LNCaP clone FGC (cell line): ENCODE measurements around the gene TAX1BP1.

Experiments
- DNase-seq: peaks from one replicate; pipeline ENCODE4 v3.0.0-alpha.2; 2011; ENCODE audit warnings: low read depth
- H3K4me3 ChIP-seq: 2 replicates; pipeline ENCODE4 v1.5.1; 2011; ENCODE audit warnings: mild to moderate bottlenecking, low read depth, low read length, control low read depth
- TF ChIP-seq, protein P1 (sequence below): IDR thresholded peaks from 2 replicates; pipeline ENCODE4 v1.5.1; 2012; ENCODE audit warnings: mild to moderate bottlenecking; ENCODE audit not compliant: control insufficient read depth, insufficient read depth; ENCODE audit errors: extremely low read depth

Gene TAX1BP1

GRCh38 chr7:27746978-27747377 is 7.0 kb downstream of the TAX1BP1 start:
- H3K4me3 ChIP-seq = no peak overlapping the region
- TF ChIP-seq, protein P1, sequence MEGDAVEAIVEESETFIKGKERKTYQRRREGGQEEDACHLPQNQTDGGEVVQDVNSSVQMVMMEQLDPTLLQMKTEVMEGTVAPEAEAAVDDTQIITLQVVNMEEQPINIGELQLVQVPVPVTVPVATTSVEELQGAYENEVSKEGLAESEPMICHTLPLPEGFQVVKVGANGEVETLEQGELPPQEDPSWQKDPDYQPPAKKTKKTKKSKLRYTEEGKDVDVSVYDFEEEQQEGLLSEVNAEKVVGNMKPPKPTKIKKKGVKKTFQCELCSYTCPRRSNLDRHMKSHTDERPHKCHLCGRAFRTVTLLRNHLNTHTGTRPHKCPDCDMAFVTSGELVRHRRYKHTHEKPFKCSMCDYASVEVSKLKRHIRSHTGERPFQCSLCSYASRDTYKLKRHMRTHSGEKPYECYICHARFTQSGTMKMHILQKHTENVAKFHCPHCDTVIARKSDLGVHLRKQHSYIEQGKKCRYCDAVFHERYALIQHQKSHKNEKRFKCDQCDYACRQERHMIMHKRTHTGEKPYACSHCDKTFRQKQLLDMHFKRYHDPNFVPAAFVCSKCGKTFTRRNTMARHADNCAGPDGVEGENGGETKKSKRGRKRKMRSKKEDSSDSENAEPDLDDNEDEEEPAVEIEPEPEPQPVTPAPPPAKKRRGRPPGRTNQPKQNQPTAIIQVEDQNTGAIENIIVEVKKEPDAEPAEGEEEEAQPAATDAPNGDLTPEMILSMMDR = no peak
- DNase-seq = no peak

GRCh38 chr7:27747589-27748368 is 7.8 kb downstream of the TAX1BP1 start:
- no peak overlapping the region for H3K4me3 ChIP-seq
- TF ChIP-seq, protein P1 = no peak
- DNase-seq = no peak

DNA sequence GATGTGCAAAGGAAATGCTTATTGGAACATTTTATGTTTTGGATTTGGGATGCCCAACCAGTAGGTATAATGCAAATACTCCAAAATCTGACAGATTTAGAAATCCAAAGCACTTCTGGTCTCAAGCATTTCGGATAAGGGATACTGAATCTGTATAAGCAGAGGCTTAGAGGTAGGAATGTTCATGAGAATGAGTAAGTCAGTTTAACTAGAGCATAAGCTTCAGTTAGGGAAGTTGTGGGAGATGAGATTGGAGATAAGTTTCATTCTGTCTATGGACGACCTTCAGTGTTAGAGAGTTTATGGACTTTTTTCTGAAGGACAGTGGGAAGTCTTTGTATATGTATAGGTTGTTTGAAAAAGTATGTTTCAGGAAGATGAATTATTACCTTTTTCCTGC is 10.4 kb downstream of the TAX1BP1 start:
- no peak for DNase-seq

GRCh38 chr7:27751888-27752660 is 12.1 kb downstream of the TAX1BP1 start:
- DNase-seq = no peak
- H3K4me3 ChIP-seq = no peak overlapping the region
- TF ChIP-seq, protein P1 = no peak

More for the DNA sequence above, 10.4 kb downstream of the TAX1BP1 start:
- no peak overlapping the region for H3K4me3 ChIP-seq
- TF ChIP-seq, protein P1 = no peak

DNA sequence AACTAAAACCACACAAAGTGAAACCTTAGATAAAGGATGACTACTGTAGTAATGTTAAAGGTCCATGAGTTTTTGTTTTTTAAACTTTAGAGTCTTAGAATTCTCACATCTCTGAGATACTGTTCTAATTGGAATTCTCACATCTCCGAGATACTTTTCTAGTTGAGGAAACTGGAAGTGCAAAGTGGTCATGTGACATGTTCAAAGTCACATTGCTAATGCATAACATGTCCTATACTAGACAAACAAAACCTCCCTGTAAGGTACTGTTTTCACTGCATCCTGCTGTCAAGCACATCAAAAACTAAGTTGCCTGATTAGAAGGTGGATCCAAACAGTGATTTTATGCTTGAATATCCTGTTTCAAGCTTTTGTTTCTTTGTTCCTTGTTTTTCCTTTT is 13.9 kb downstream of the TAX1BP1 start:
- TF ChIP-seq, protein P1 = no peak
- no peak for DNase-seq
- H3K4me3 ChIP-seq = no peak overlapping the region

- TF ChIP-seq, protein P1 = no peak
- DNase-seq = no peak
- H3K4me3 ChIP-seq = no peak overlapping the region
These were observed 16.3 kb downstream of the TAX1BP1 start for GRCh38 chr7:27756298-27756697.
